Liver (tissue), 9 donors: ENCODE data around the gene POLR2B. TPM values are rescaled to one million over a fixed set of nuclear protein-coding genes. Genes with fewer than 3 reads are reported as not detected.

ENCODE experiments used
- DNase-seq: peaks from one replicate; pipeline ENCODE4 v3.0.0-alpha.2; 2017; ENCODE audit warnings: low spot score
- H3K27ac ChIP-seq, 2 donors: one replicate each; pipeline ENCODE4 v1.7.0; 2013; ENCODE audit warnings: inconsistent platforms in 2 of 2, low read length in 2 of 2, control low read depth in 1 of 2, low read depth in 1 of 2, mild to moderate bottlenecking in 1 of 2
- H3K27me3 ChIP-seq, 4 donors: one replicate each; pipeline versions ENCODE4 v1.6.1 to v1.7.0; 2013; ENCODE audit warnings: low read length in 3 of 4, inconsistent platforms in 1 of 4, mild to moderate bottlenecking in 1 of 4, moderate library complexity in 1 of 4; ENCODE audit not compliant: control insufficient read depth in 4 of 4, insufficient read depth in 4 of 4
- H3K36me3 ChIP-seq, 4 donors: one replicate each; pipeline versions ENCODE4 v1.6.1 to v1.7.0; 2013; ENCODE audit warnings: low read length in 3 of 4, mild to moderate bottlenecking in 3 of 4, low read depth in 1 of 4, moderate library complexity in 1 of 4; ENCODE audit not compliant: control insufficient read depth in 4 of 4, insufficient read depth in 3 of 4
- H3K4me1 ChIP-seq, 4 donors: one replicate each; pipeline versions ENCODE4 v1.6.1 to v1.7.0; 2013; ENCODE audit warnings: low read length in 3 of 4, mild to moderate bottlenecking in 3 of 4, moderate library complexity in 1 of 4; ENCODE audit not compliant: control insufficient read depth in 4 of 4, insufficient read depth in 4 of 4
- H3K4me3 ChIP-seq, 3 donors: one replicate each; pipeline versions ENCODE4 v1.6.1 to v1.7.0; 2013; ENCODE audit warnings: low read length in 3 of 3, control low read depth in 1 of 3, low read depth in 1 of 3, mild to moderate bottlenecking in 1 of 3
- H3K9ac ChIP-seq, 2 donors: one replicate each; pipeline ENCODE4 v1.7.0; 2013; ENCODE audit warnings: low read length in 2 of 2, mild to moderate bottlenecking in 2 of 2, moderate library complexity in 2 of 2, control low read depth in 1 of 2, low read depth in 1 of 2
- H3K9me3 ChIP-seq, 4 donors: one replicate each; pipeline versions ENCODE4 v1.6.1 to v1.7.0; 2013; ENCODE audit warnings: low read length in 3 of 4; ENCODE audit not compliant: control insufficient read depth in 4 of 4
- EGR1 ChIP-seq, 2 donors: IDR thresholded peaks; 2 replicates each; pipeline ENCODE4 v1.6.1; 2016 to 2018; ENCODE audit warnings: antibody characterized with exemption in 2 of 2, low read depth in 2 of 2
- FOXA1 ChIP-seq: IDR thresholded peaks from 2 replicates; pipeline ENCODE4 v1.6.1; 2016; ENCODE audit warnings: antibody characterized with exemption
- FOXA2 ChIP-seq: IDR thresholded peaks from 2 replicates; pipeline ENCODE4 v1.6.1; 2016; ENCODE audit warnings: antibody characterized with exemption
- GABPA ChIP-seq, 2 donors: IDR thresholded peaks in 1 of 2; conservative IDR thresholded peaks in 1 of 2; 2 replicates each; pipeline ENCODE4 v1.6.1; 2016; ENCODE audit warnings: antibody characterized with exemption in 2 of 2, mild to moderate bottlenecking in 1 of 2, moderate library complexity in 1 of 2
- HNF4A ChIP-seq, 2 donors: conservative IDR thresholded peaks; 2 replicates each; pipeline ENCODE4 v1.6.1; 2016; ENCODE audit warnings: antibody characterized with exemption in 2 of 2, mild to moderate bottlenecking in 2 of 2
- HNF4G ChIP-seq: IDR thresholded peaks from 2 replicates; pipeline ENCODE4 v1.6.1; 2016; ENCODE audit warnings: antibody characterized with exemption
- JUND ChIP-seq, 2 donors: IDR thresholded peaks; 2 replicates each; pipeline ENCODE4 v1.6.1; 2016; ENCODE audit warnings: antibody characterized with exemption in 2 of 2
- NR2F2 ChIP-seq: IDR thresholded peaks from 2 replicates; pipeline ENCODE4 v1.6.1; 2016; ENCODE audit warnings: antibody characterized with exemption
- RAD21 ChIP-seq, 2 donors: IDR thresholded peaks; 2 replicates each; pipeline ENCODE4 v1.6.1; 2016; ENCODE audit warnings: antibody characterized with exemption in 2 of 2, mild to moderate bottlenecking in 2 of 2
- RXRA ChIP-seq, 2 donors: IDR thresholded peaks; 2 replicates each; pipeline ENCODE4 v1.6.1; 2017 to 2018; ENCODE audit warnings: antibody characterized with exemption in 2 of 2, mild to moderate bottlenecking in 1 of 2
- SP1 ChIP-seq: IDR thresholded peaks from 2 replicates; pipeline ENCODE4 v1.6.1; 2018; ENCODE audit warnings: antibody characterized with exemption, mild to moderate bottlenecking
- TAF1 ChIP-seq: conservative IDR thresholded peaks from 2 replicates; pipeline ENCODE4 v1.6.1; 2016; ENCODE audit warnings: antibody characterized with exemption, mild to moderate bottlenecking
- YY1 ChIP-seq: IDR thresholded peaks from 2 replicates; pipeline ENCODE4 v1.6.1; 2016; ENCODE audit warnings: antibody characterized with exemption, mild to moderate bottlenecking
- WGBS: extraction: QIAGEN DNeasy Blood & Tissue Kit; methylation state at CpG from one replicate; pipeline ENCODE4 v1.1.7; 2013; 5-methylcytosine and 5-hydroxymethylcytosine counted together
- polyA plus RNA-seq, 2 donors: library from polyadenylated mRNA; stranded (reverse) in 1 of 2; unstranded in 1 of 2; fragments of 200-250 nt in 1 of 2; fragments of >200 nt in 1 of 2; fragmentation: Nextera tagmentation in 1 of 2; extraction: Ambion mirVana in 1 of 2; gene quantifications; one replicate each; pipeline versions ENCODE4 v1.2.1 to v1.2.3, GENCODE V29; 2013 to 2015
- total RNA-seq, 2 donors: library from RNA; depleted of rRNA; stranded (reverse); fragments of >200 nt; gene quantifications; one replicate each; pipeline ENCODE4 v1.2.3, GENCODE V29; 2014
- TF ChIP-seq, protein P1 (sequence below): fragments of 150-350 bp; IDR thresholded peaks from 2 replicates; pipeline ENCODE4 v1.5.1; 2017; ENCODE audit warnings: improper control_type of control experiment, low read depth, low read length; ENCODE audit not compliant: missing input control
- TF ChIP-seq, protein P2 (sequence below): IDR thresholded peaks from 2 replicates; pipeline ENCODE4 v1.6.1; 2016; ENCODE audit warnings: antibody characterized with exemption
- TF ChIP-seq, protein P3 (sequence below): IDR thresholded peaks from 2 replicates; pipeline ENCODE4 v1.6.1; 2016; ENCODE audit warnings: antibody characterized with exemption
- TF ChIP-seq, protein P4 (sequence below): IDR thresholded peaks from 2 replicates; pipeline ENCODE4 v1.6.1; 2016; ENCODE audit warnings: antibody characterized with exemption, mild to moderate bottlenecking
- donor health status: healthy.
- donor health status: healthy.
- donor health status: healthy.
- donor health status: healthy.
- donor health status: healthy.

The POLR2B gene
- total and polyA plus RNA-seq, 4 donors: 16.6 to 64.4 (median 40.0) TPM

DNA sequence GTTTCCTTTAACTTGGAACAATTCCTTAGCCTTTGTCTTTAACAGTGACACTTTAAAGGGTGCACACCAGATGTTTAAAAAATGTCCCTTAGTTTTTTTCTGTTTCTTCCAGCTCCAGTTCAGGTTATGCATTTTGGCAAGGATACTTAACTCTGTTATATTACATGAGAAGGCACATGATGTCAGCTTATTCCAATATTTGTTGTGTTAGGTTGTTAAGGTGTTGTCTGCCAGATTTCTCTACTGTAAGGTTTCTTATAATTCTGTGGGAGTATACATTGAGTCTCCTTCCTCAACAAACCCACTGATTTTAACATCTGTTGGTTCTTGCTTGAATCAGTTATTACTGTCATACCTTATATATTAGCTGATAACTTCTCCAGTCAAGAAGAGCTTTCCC, 37.7 kb upstream of the POLR2B start:
- no peak overlapping the region for H3K9ac ChIP-seq
- DNase-seq: no peak
- H3K9me3 ChIP-seq: no peaks in the 10 kb centered on the region
- no peak overlapping the region for H3K4me3 ChIP-seq
- no peaks in the 10 kb centered on the region for H3K27me3 ChIP-seq
- H3K36me3 ChIP-seq: peaks cover 0 to 4% (median 1%) of the 10 kb centered on the region in 4 donors
- no peaks in the 10 kb centered on the region for H3K4me1 ChIP-seq
- no peak for TF ChIP-seq FOXA1
- TF ChIP-seq FOXA2: no peak
- no peak for TF ChIP-seq RAD21 (IDR thresholded peaks at IDR 0.05)
- TF ChIP-seq TAF1: no peak
- TF ChIP-seq EGR1 (IDR thresholded peaks at IDR 0.05; ENCODE audit: low read depth in 2 of 2): no peak
- TF ChIP-seq JUND (IDR thresholded peaks at IDR 0.05): no peak
- no peak for TF ChIP-seq NR2F2
- TF ChIP-seq SP1: no peak
- TF ChIP-seq, protein P1, sequence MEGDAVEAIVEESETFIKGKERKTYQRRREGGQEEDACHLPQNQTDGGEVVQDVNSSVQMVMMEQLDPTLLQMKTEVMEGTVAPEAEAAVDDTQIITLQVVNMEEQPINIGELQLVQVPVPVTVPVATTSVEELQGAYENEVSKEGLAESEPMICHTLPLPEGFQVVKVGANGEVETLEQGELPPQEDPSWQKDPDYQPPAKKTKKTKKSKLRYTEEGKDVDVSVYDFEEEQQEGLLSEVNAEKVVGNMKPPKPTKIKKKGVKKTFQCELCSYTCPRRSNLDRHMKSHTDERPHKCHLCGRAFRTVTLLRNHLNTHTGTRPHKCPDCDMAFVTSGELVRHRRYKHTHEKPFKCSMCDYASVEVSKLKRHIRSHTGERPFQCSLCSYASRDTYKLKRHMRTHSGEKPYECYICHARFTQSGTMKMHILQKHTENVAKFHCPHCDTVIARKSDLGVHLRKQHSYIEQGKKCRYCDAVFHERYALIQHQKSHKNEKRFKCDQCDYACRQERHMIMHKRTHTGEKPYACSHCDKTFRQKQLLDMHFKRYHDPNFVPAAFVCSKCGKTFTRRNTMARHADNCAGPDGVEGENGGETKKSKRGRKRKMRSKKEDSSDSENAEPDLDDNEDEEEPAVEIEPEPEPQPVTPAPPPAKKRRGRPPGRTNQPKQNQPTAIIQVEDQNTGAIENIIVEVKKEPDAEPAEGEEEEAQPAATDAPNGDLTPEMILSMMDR: no peak
- no peak for TF ChIP-seq HNF4A (conservative IDR thresholded peaks at IDR 0.05)
- TF ChIP-seq HNF4G: no peak
- TF ChIP-seq, protein P2, sequence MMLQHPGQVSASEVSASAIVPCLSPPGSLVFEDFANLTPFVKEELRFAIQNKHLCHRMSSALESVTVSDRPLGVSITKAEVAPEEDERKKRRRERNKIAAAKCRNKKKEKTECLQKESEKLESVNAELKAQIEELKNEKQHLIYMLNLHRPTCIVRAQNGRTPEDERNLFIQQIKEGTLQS: no peak
- TF ChIP-seq RXRA (IDR thresholded peaks at IDR 0.05): no peak
- no peak for TF ChIP-seq GABPA (IDR thresholded peaks at IDR 0.05 in 1 of 2, conservative IDR thresholded peaks at IDR 0.05 in 1 of 2)
- no peak overlapping the region for H3K27ac ChIP-seq

DNA sequence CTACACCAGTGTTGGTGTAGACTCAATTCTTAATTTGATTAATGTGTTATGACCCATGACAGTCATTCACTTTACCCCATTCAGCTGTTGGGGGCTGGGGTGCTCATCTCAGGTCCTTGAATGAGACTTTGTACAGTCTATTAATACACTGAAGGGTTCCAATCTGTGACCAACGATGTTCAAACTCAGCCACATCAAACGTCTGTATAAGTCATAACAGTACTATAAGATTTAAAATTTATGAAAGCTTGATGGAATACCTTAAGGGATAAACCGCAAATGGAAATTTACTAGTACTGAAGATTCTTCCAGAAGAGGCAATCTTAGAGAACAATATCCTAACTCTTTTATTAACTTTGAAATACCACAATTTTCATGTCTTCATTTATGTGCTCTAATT, 37.3 kb upstream of the POLR2B start:
- Histone ChIP-seq H3K9me3 (no peaks in the 10 kb centered on the region), H3K4me3 (no peak overlapping the region), H3K36me3 (peaks cover 0 to 4% (median 1%) of the 10 kb centered on the region in 4 donors), H3K27me3 (no peaks in the 10 kb centered on the region), H3K4me1 (no peaks in the 10 kb centered on the region), H3K9ac (no peak overlapping the region), H3K27ac (no peak overlapping the region)
- WGBS: 81% methylated on average over 3 of the region's 3 CpGs
- TF ChIP-seq YY1: no peak
- no peak for TF ChIP-seq JUND (IDR thresholded peaks at IDR 0.05)
- TF ChIP-seq GABPA (IDR thresholded peaks at IDR 0.05 in 1 of 2, conservative IDR thresholded peaks at IDR 0.05 in 1 of 2): no peak
- TF ChIP-seq, protein P3, sequence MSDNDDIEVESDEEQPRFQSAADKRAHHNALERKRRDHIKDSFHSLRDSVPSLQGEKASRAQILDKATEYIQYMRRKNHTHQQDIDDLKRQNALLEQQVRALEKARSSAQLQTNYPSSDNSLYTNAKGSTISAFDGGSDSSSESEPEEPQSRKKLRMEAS: no peak
- TF ChIP-seq HNF4G: no peak
- DNase-seq: no peak

DNA sequence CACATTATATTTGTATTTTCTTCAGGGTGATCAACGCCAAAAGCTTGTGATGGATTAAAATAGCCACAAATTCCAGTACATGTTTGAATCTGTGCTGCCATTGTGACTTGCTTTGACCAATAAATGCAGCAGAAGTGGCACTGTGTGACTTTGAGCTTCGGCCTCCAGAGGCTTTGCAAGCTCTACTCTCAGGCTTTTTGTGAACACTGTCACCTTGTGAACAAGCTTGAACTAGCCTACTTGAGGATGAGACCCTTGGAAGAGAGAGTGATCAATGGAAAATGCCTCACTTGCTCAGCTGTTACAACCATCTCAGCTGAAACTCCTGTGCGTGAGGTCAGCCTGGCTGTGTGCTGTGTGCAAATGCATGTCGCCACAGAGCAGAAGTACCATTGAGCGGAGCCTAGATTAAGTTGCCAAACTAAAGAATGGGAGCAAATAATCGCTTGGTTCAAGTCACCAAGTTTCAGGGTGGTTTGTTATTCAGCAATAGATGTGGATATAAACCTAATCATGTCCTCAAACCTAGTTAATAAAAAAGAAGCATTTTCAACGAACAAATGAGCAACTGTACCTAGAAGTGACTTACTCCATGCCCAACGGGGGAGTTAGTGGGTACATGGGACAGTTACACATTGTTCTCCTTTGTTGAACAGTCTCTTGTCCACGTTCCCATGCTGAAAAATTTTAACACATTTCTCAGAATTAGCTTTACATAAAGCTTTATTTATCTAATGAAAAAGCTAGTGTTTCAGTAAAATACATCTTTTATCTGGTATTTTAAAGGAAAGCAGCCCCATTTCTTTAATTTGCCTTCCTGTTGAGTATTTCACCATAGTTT, 24.8 kb upstream of the POLR2B start:
- Histone ChIP-seq H3K9me3 (no peaks in the 10 kb centered on the region), H3K9ac (no peak overlapping the region), H3K4me1 (no peaks in the 10 kb centered on the region), H3K4me3 (no peak overlapping the region), H3K27ac (no peak overlapping the region), H3K36me3 (no peaks in the 10 kb centered on the region), H3K27me3 (no peaks in the 10 kb centered on the region)
- WGBS: 90% methylated on average over 9 of the region's 9 CpGs
- TF ChIP-seq GABPA (IDR thresholded peaks at IDR 0.05 in 1 of 2, conservative IDR thresholded peaks at IDR 0.05 in 1 of 2) (no peak), NR2F2 (no peak), JUND (IDR thresholded peaks at IDR 0.05) (no peak), RXRA (IDR thresholded peaks at IDR 0.05) (no peak), RAD21 (IDR thresholded peaks at IDR 0.05) (no peak), SP1 (no peak), TAF1 (no peak)
- TF ChIP-seq, protein P4, sequence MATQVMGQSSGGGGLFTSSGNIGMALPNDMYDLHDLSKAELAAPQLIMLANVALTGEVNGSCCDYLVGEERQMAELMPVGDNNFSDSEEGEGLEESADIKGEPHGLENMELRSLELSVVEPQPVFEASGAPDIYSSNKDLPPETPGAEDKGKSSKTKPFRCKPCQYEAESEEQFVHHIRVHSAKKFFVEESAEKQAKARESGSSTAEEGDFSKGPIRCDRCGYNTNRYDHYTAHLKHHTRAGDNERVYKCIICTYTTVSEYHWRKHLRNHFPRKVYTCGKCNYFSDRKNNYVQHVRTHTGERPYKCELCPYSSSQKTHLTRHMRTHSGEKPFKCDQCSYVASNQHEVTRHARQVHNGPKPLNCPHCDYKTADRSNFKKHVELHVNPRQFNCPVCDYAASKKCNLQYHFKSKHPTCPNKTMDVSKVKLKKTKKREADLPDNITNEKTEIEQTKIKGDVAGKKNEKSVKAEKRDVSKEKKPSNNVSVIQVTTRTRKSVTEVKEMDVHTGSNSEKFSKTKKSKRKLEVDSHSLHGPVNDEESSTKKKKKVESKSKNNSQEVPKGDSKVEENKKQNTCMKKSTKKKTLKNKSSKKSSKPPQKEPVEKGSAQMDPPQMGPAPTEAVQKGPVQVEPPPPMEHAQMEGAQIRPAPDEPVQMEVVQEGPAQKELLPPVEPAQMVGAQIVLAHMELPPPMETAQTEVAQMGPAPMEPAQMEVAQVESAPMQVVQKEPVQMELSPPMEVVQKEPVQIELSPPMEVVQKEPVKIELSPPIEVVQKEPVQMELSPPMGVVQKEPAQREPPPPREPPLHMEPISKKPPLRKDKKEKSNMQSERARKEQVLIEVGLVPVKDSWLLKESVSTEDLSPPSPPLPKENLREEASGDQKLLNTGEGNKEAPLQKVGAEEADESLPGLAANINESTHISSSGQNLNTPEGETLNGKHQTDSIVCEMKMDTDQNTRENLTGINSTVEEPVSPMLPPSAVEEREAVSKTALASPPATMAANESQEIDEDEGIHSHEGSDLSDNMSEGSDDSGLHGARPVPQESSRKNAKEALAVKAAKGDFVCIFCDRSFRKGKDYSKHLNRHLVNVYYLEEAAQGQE: no peak
- DNase-seq: no peak
